H1 (cell line): ENCODE measurements around the gene ELSPBP1. TPM values are rescaled to one million over a fixed set of nuclear protein-coding genes. Genes with fewer than 3 reads are reported as not detected.
A peak's percentile ranks its signal among the peaks of the same experiment; 100 is the strongest.

Source experiments
- CTCF ChIA-PET: fragments of 300-600 bp; sonication (Branson Sonifier 250); formaldehyde crosslinking; loops from one replicate; lab custom pipeline; 2021; ENCODE audit not compliant: partially characterized antibody; lab: Charles Lee
- POLR2A ChIA-PET: fragments of 300-600 bp; sonication (Branson Sonifier 250); formaldehyde crosslinking; loops from one replicate; lab custom pipeline; 2021; ENCODE audit warnings: inconsistent platforms; ENCODE audit not compliant: partially characterized antibody; lab: Charles Lee
- DNase-seq, 2 experiments: peaks; one replicate each; pipeline versions ENCODE4 v3.0.0 to v3.0.0-alpha.2; 2010 to 2022; ENCODE audit warnings: low spot score in 2 of 2, low read depth in 1 of 2, mixed read lengths in 1 of 2
- FAIRE-seq: peaks from 2 replicates; lab custom pipeline; 2011; peaks lifted over from hg19 to GRCh38; lab: Jason Lieb, UNC
- H2AFZ ChIP-seq: 2 replicates; pipeline ENCODE4 v1.8.1; 2012; ENCODE audit warnings: low read length, inconsistent platforms
- H2AK5ac ChIP-seq: 2 replicates; pipeline ENCODE4 v1.6.1; 2013; ENCODE audit warnings: low read depth, low read length
- H2BK120ac ChIP-seq: replicated peaks from 2 replicates; pipeline ENCODE3; 2013; ENCODE audit warnings: low read depth, low read length, inconsistent platforms
- H2BK12ac ChIP-seq: 2 replicates; pipeline ENCODE4 v1.6.1; 2013; ENCODE audit warnings: low read depth, low read length
- H2BK15ac ChIP-seq: 2 replicates; pipeline ENCODE4 v1.6.1; 2013; ENCODE audit warnings: low read length
- H2BK20ac ChIP-seq: 2 replicates; pipeline ENCODE4 v1.6.1; 2013; ENCODE audit warnings: low read length
- H2BK5ac ChIP-seq: 2 replicates; pipeline ENCODE4 v1.6.1; 2013; ENCODE audit warnings: low read depth, low read length
- H3K14ac ChIP-seq: 2 replicates; pipeline ENCODE4 v1.6.1; 2013; ENCODE audit warnings: inconsistent platforms; ENCODE audit not compliant: insufficient read length
- H3K18ac ChIP-seq: 2 replicates; pipeline ENCODE4 v1.6.1; 2013; ENCODE audit warnings: low read length; ENCODE audit errors: extremely low read depth
- H3K23ac ChIP-seq: 2 replicates; pipeline ENCODE4 v1.6.1; 2013; ENCODE audit warnings: inconsistent platforms; ENCODE audit not compliant: insufficient read length
- H3K23me2 ChIP-seq: 2 replicates; pipeline ENCODE4 v1.6.1; 2013; ENCODE audit warnings: low read depth, low read length
- H3K27ac ChIP-seq: 2 replicates; pipeline ENCODE4 v1.6.1; 2011; ENCODE audit warnings: low read depth, low read length, inconsistent platforms
- H3K27me3 ChIP-seq, 4 experiments: replicated peaks in 1 of 4; 1 replicate in 1 of 4; 2 replicates in 3 of 4; pipeline versions ENCODE4 v1.6.1 to v1.8.1; 2011 to 2013; ENCODE audit warnings: low read length in 3 of 4, mild to moderate bottlenecking in 3 of 4, inconsistent platforms in 2 of 4, mixed read lengths in 2 of 4, moderate library complexity in 1 of 4; ENCODE audit not compliant: control insufficient read depth in 3 of 4, insufficient read depth in 3 of 4; ENCODE audit errors: extremely low read depth in 1 of 4
- H3K36me3 ChIP-seq, 4 experiments: 2 replicates each; pipeline versions ENCODE4 v1.6.1 to v1.8.1; 2011 to 2013; ENCODE audit warnings: mild to moderate bottlenecking in 4 of 4, low read length in 3 of 4, moderate library complexity in 2 of 4, control low read depth in 1 of 4, inconsistent platforms in 1 of 4; ENCODE audit not compliant: insufficient read depth in 4 of 4, control insufficient read depth in 2 of 4
- H3K4ac ChIP-seq: replicated peaks from 2 replicates; pipeline ENCODE3; 2013; ENCODE audit warnings: low read length, low read depth, mixed read lengths, inconsistent platforms; ENCODE audit not compliant: insufficient read length
- H3K4me1 ChIP-seq, 4 experiments: replicated peaks in 1 of 4; 1 replicate in 1 of 4; 2 replicates in 3 of 4; pipeline versions ENCODE4 v1.6.1 to v1.8.1; 2011 to 2013; ENCODE audit warnings: low read length in 3 of 4, inconsistent platforms in 2 of 4, mixed read lengths in 1 of 4; ENCODE audit not compliant: insufficient read depth in 4 of 4, control insufficient read depth in 3 of 4
- H3K4me2 ChIP-seq, 2 experiments: 2 replicates each; pipeline versions ENCODE4 v1.6.1 to v1.8.1; 2011 to 2013; ENCODE audit warnings: low read depth in 2 of 2, low read length in 2 of 2, control low read depth in 1 of 2, inconsistent platforms in 1 of 2, mild to moderate bottlenecking in 1 of 2; ENCODE audit not compliant: insufficient read depth in 1 of 2
- H3K4me3 ChIP-seq, 4 experiments: fragments of 200-600, 300-600 bp in 1 of 4; sonication (generic), shearing (Covaris generic), sonication (Bioruptor Twin) in 1 of 4; 2 replicates each; pipeline versions ENCODE4 v1.5.1 to v1.8.1; 2011 to 2016; ENCODE audit warnings: low read length in 4 of 4, low read depth in 3 of 4, control low read depth in 2 of 4, inconsistent platforms in 2 of 4, mild to moderate bottlenecking in 2 of 4, mixed read lengths in 1 of 4, moderate library complexity in 1 of 4; ENCODE audit not compliant: insufficient read depth in 2 of 4; ENCODE audit errors: extremely low read depth in 1 of 4
- H3K56ac ChIP-seq: replicated peaks from 2 replicates; pipeline ENCODE3; 2013; ENCODE audit warnings: low read depth, mild to moderate bottlenecking, mixed read lengths, low read length, inconsistent platforms; ENCODE audit not compliant: insufficient read length
- H3K79me1 ChIP-seq: 2 replicates; pipeline ENCODE4 v1.6.1; 2013; ENCODE audit warnings: low read depth, low read length, control low read depth
- H3K79me2 ChIP-seq, 2 experiments: 2 replicates each; pipeline versions ENCODE4 v1.6.1 to v1.8.1; 2012 to 2013; ENCODE audit warnings: low read length in 2 of 2, mild to moderate bottlenecking in 2 of 2, inconsistent platforms in 1 of 2; ENCODE audit not compliant: insufficient read depth in 2 of 2, control insufficient read depth in 1 of 2
- H3K9ac ChIP-seq, 4 experiments: replicated peaks in 1 of 4; 1 replicate in 1 of 4; 2 replicates in 3 of 4; pipeline versions ENCODE4 v1.6.1 to v1.8.1; 2011 to 2013; ENCODE audit warnings: low read depth in 3 of 4, low read length in 3 of 4, control low read depth in 2 of 4, mild to moderate bottlenecking in 2 of 4, moderate library complexity in 2 of 4, inconsistent platforms in 1 of 4; ENCODE audit errors: extremely low read depth in 1 of 4
- H3K9me3 ChIP-seq, 2 experiments: 2 replicates each; pipeline versions ENCODE4 v1.6.1 to v1.8.1; 2012 to 2013; ENCODE audit warnings: mild to moderate bottlenecking in 2 of 2, moderate library complexity in 2 of 2, control low read depth in 1 of 2, inconsistent platforms in 1 of 2, low read depth in 1 of 2, low read length in 1 of 2, mixed read lengths in 1 of 2; ENCODE audit not compliant: insufficient read depth in 2 of 2
- H4K20me1 ChIP-seq, 2 experiments: replicated peaks in 1 of 2; 2 replicates each; pipeline versions ENCODE3 to v1.8.1; 2011 to 2013; ENCODE audit warnings: inconsistent platforms in 2 of 2, low read length in 2 of 2, mild to moderate bottlenecking in 1 of 2; ENCODE audit not compliant: insufficient read depth in 2 of 2, control insufficient read depth in 1 of 2
- H4K5ac ChIP-seq: 2 replicates; pipeline ENCODE4 v1.6.1; 2013; ENCODE audit warnings: low read length, low read depth, mixed read lengths, inconsistent platforms; ENCODE audit not compliant: insufficient read length
- H4K8ac ChIP-seq: 2 replicates; pipeline ENCODE4 v1.8.0; 2013; ENCODE audit warnings: mild to moderate bottlenecking, moderate library complexity, low read length, inconsistent platforms; ENCODE audit not compliant: insufficient read depth; ENCODE audit errors: extremely low read depth
- H4K91ac ChIP-seq: replicated peaks from 2 replicates; pipeline ENCODE3; 2013; ENCODE audit warnings: low read length, mixed read lengths, inconsistent platforms; ENCODE audit not compliant: insufficient read length
- ASH2L ChIP-seq: fragments of 200-600, 300-600 bp; sonication (generic); IDR thresholded peaks from one replicate; pipeline ENCODE4 v1.7.1; 2017; ENCODE audit warnings: low read length
- ATF2 ChIP-seq: IDR thresholded peaks from 2 replicates; pipeline ENCODE4 v1.6.1; 2012; ENCODE audit warnings: low read length, inconsistent platforms
- CBX8 ChIP-seq: fragments of 300-800, 300-1000 bp; sonication (generic); IDR thresholded peaks from 2 replicates; pipeline ENCODE4 v1.7.1; 2016; ENCODE audit warnings: low read depth, low read length, borderline replicate concordance
- JUN ChIP-seq: IDR thresholded peaks from 2 replicates; pipeline ENCODE4 v1.6.1; 2011; ENCODE audit warnings: low read depth, mild to moderate bottlenecking, improper control_type of control experiment, low read length
- JUND ChIP-seq: IDR thresholded peaks from 2 replicates; pipeline ENCODE4 v1.6.1; 2011; ENCODE audit warnings: mild to moderate bottlenecking, improper control_type of control experiment, low read length
- MAX ChIP-seq: IDR thresholded peaks from 2 replicates; pipeline ENCODE4 v1.6.1; 2012; ENCODE audit warnings: inconsistent platforms
- RFX5 ChIP-seq: IDR thresholded peaks from 2 replicates; pipeline ENCODE4 v1.6.1; 2011; ENCODE audit warnings: low read depth, low read length, improper control_type of control experiment, borderline replicate concordance
- TEAD4 ChIP-seq: IDR thresholded peaks from 2 replicates; pipeline ENCODE4 v1.6.1; 2012; ENCODE audit warnings: low read depth, low read length, inconsistent platforms, mixed read lengths
- WGBS, 2 experiments: shearing (Covaris generic) in 1 of 2; methylation state at CpG; one replicate each; pipeline versions ENCODE4 v1.1.6 to v1.1.7; 2013 to 2015; ENCODE audit warnings: low lambda C conversion rate in 2 of 2, mixed read lengths in 2 of 2, inconsistent platforms in 1 of 2, low coverage in 1 of 2, missing lambda C conversion rate in 1 of 2; ENCODE audit not compliant: insufficient replicate concordance in 2 of 2, insufficient coverage in 1 of 2, insufficient read length in 1 of 2; ENCODE audit errors: extremely low coverage in 1 of 2, missing lambda C conversion rate in 1 of 2; 5-methylcytosine and 5-hydroxymethylcytosine counted together
- polyA plus RNA-seq, 7 experiments: library from polyadenylated mRNA; depleted of rRNA in 3 of 7; stranded (reverse) in 5 of 7; unstranded in 2 of 7; fragments of >200 nt in 5 of 7; fragments of 200-250 nt in 2 of 7; gene quantifications; 1 replicate in 5 of 7; 2 replicates in 1 of 7; 4 replicates in 1 of 7; pipeline versions ENCODE4 v1.2.1 to v1.2.3, GENCODE V29; 2011 to 2013; ENCODE audit warnings: missing spikeins in 2 of 7, mixed read lengths in 2 of 7
- total RNA-seq: library from RNA; stranded (reverse); fragmentation: NEBNext Ultra II Directional; extraction: Animal tissue kit (Norgen Biotek cat#: 25700); gene quantifications from 2 replicates; pipeline ENCODE4 v1.2.1, GENCODE V29; 2021

The ELSPBP1 gene
- total and polyA plus RNA-seq, 2 of the 8 experiments (the other 6 are each of a cell fraction or from before 2014, with no cell fraction given), result not detected

- ChIA-PET CTCF (interaction anchor here (0.7 kb wide), 1 partner anchor 91 kb away, joined by 4 read pairs; no protein-coding TSS in a partner anchor), POLR2A (no interaction called here)
- Histone ChIP-seq H3K4me2 (no peak overlapping the region), H3K4me3 (peak overlapping the region in 1 of 4 experiments; percentile 0; a peak in 1 of 8 replicates), H3K9ac (no peak overlapping the region), H3K27ac (peak overlapping the region; percentile 66; the same call in 1 of the 2 replicates), H3K79me1 (no peaks in the 10 kb centered on the region), H3K23me2 (no peaks in the 10 kb centered on the region), H3K27me3 (no peaks in the 10 kb centered on the region), H3K18ac (no peak overlapping the region), H2BK20ac (no peak overlapping the region), H3K14ac (no peak overlapping the region), H2AFZ (no peak overlapping the region), H3K36me3 (no peaks in the 10 kb centered on the region), H3K56ac (no peak overlapping the region), H3K4ac (no peak overlapping the region), H2BK120ac (no peak overlapping the region), H3K79me2 (no peaks in the 10 kb centered on the region), H3K4me1 (peaks cover 4 to 16% (median 7%) of the 10 kb centered on the region in 4 experiments; a peak in 6 of 7 replicates), H3K9me3 (no peaks in the 10 kb centered on the region), H4K91ac (no peak overlapping the region), H3K23ac (no peak overlapping the region), H4K5ac (no peak overlapping the region), H4K8ac (no peak overlapping the region), H2BK15ac (no peak overlapping the region), H2AK5ac (no peak overlapping the region), H2BK12ac (no peak overlapping the region), H4K20me1 (no peaks in the 10 kb centered on the region), H2BK5ac (peak overlapping the region; percentile 36; the same call in 1 of the 2 replicates)
- DNase-seq, result peak in 1 of 2 experiments; percentile 23
- WGBS, 2 experiments, result 72% methylated on average over 2 of the region's 2 CpGs; no CpG with 5 or more reads in 1 of the 2 experiments
- 0 out of 2 replicates have a peak, but pooled peaks have one; percentile 65 for TF ChIP-seq ATF2
- peak; percentile 74; the same call in 1 of the 2 replicates for TF ChIP-seq JUN
- 0 out of 2 replicates have a peak, but pooled peaks have one; percentile 33 for TF ChIP-seq TEAD4
- TF ChIP-seq ASH2L, result peak; percentile 13
- TF ChIP-seq CBX8, result no peak
- peak; percentile 94 for TF ChIP-seq JUND
- TF ChIP-seq MAX, result peak; percentile 43; the same call in 1 of the 2 replicates
- no peak for TF ChIP-seq RFX5
- peak; percentile 52 for FAIRE-seq
Observed at GRCh38 chr19:48064509-48064908, 70.1 kb downstream of the ELSPBP1 start.
